GM21526 (cell line): ENCODE measurements around the gene TTLL1.
"Not testable (repeated sequence)": the region's sequence is repeated elsewhere in the genome, so short reads cannot be mapped to it uniquely, and the experiment has no call there.

Source experiments
- ATAC-seq: cut with Tn5 transposase; IDR thresholded peaks from one replicate; pipeline ENCODE4 v1.9.1; 2021; ENCODE audit warnings: moderate library complexity; ENCODE audit not compliant: unreplicated experiment, low FRiP score

TTLL1 gene

DNA sequence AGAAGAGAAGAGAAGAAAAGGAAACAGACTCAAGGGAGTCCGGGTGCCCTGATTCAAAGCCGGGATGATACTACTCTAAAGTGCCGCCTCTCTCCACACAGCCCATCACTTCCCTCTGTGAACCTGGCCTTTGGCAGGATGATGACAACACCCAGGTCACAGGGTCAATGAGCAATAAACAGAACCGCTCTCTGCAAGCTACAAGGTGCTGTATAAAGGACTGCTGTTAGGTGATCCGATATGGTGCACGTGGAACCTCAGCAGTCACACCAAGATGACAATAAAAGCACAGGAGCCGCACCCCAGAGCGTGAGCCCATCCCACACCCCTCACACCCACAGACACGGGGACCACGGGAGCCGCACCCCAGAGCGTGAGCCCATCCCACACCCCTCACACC lies 10.7 kb downstream of the TTLL1 start:
- ATAC-seq: no peak

DNA sequence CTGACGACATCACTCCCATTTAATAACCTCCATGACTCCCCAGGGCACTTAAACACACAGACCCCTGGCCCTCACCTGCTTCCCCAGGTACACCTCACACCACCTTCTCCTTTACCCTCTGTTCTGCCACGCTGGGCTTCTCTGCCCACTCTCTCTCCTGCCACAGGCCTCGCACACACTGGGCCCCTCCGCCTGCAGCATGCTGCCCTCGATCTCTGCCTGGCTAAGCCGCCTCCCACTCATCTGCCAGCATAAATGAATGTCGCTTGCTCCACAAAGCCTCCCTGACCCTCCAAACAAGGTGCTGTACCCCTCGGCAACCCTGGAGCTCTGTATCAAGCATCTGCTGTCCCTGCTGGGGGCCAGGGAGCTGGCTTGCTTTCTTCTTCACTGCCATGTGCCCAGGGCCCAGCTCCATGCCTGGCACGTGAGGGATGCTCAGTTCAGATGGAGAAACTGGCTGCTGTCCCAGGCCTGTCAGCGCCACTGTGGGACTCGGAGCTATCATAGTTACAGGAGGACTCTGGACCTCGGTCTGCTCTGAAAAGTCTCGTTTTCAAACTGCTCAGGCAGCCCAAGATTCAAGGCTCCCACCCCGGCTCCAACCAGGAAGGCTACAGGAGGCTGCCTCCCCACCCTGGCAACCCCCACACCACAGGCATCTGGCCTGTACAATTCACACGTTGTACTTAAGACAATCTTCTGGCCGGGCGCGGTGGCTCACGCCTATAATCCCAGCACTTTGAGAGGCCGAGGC lies 11.9 kb downstream of the TTLL1 start:
- ATAC-seq: no peak

DNA sequence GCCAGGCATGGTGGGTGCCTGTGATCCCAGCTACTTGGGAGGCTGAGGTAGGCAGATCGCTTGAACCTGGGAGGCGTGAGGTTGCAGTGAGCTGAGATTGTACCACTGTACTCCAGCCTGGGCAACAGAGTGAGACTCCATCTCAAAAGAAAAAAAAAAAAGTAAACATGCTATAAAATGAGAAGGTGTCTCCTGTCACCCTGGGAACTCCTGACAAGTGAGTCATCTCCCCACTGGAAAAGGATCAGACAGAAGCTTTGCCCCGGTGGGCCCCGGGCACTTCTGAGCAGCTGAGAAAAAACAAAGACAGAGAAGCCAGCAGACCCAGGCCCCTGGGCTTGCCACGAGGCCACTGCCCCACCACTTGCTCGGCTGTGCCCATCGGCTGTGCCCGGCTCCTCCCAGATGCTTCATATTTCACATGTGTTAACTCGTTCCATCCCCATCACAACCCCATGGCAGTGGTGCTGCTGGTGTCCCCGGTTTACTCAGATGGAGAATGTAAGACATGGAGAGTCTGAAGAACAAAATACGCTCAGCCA lies 22.3 kb downstream of the TTLL1 start:
- ATAC-seq: no peak

DNA sequence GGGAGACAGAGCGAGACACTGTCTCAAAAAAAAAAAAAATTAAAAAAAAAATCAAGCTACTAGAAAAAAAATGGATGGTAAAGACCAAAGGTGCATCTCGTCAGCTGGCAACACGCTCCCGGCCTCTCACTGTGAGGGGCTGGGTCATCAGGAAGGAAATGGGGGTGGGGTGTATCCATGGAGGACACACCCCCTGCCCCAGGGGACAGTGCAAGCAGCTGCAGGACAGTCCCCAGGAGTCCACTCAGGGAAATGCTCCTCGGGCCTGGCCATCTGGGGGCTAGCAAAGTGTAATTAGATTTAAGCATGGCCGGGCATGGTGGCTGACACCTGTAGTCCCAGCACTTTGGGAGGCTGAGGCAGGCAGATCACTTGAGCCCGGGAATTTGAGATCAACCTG lies 23.1 kb downstream of the TTLL1 start:
- no peak for ATAC-seq

DNA sequence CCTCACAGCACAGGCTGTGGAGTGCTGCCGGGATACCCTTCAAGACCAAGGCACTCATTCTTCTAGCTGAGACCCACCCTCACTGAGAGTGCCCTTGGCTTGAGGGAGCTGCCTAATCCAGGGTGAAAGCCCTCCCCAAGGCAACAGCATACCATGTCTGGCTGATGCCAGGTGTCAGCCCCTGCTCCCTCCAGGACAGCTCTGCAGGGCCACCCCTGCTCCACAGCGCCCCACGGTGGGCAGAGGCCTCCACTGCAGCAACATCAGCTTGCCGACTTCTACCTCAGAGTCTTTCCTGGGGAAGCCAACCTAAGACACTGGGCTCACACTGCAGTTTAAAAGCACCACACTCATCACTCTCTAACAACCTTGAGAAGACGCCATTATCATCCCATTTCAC lies 29.0 kb downstream of the TTLL1 start:
- no peak for ATAC-seq

DNA sequence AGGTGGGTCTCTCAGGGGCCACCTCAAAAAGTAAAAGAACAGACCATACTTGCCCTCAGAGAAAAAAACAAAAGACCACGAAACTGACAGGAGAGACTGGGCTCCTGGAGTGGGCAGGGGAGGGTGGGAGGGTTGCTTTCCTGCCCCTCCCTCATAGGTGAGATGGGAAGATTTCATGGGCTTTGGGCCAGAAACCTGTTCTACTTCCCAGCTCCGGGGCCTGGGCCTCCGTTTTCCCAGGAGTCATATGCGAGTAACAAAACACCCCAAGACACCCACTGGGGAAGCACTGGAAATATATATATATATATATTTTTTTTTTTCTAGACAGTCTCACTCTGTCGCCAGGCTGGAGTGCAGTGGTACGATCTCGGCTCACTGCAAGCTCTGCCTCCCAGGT lies 31.6 kb downstream of the TTLL1 start:
- ATAC-seq: no peak

DNA sequence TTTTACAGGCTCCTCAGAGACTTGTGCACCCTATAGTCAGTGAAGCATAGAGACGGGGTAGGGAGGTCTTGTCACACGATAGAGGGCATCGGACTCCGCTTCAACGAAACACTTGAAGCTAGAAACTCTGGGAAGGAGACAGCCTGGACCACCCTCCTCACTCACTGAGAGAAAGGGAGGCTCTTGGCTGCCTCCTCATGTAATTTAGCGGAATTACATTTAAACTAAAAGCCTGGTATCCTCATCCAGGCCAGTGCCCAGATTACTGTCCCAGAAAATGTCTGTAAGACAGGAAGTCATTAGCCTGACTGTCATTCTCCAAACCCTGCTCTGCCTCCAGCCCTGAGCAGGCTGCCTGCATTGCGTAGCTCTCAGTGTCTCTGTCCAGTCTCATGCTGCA lies 36.0 kb downstream of the TTLL1 start:
- ATAC-seq: no peak

DNA sequence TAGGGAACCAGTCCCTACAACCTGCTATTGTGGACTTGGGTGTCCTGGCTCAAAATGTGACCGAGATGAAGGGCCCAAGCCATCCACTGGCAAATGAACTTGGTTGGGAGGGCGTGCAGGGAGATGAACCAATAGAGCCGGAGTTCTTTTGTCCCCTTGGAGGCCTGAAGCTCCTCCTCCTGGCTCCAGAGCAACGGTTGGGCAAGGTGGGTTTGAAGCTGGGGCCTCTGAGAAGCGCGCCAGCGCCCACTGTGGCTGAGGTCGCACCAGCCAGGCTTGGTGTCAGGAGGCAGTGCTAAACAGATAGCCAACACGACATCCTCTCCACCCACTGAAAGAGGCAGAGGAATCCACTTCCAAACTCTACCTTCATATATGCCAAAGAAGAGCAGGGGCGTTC lies 38.2 kb downstream of the TTLL1 start:
- no peak for ATAC-seq

DNA sequence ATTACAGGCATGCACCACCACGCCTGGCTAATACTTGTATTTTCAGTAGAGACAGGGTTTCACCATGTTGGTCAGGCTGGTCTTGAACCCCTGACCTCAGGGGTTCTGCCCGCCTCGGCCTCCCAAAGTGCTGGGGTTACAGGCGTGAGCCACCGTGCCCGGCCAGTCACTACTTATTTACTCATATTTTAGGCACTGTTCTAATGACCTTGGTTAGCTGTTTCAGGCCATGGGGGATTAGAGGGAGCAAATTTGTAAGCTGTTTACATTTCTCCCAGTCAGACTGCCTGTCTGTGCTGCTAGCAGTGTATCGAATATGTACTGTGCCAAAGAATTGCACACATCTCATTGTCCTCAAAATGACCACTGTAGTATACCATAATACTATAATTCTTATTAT lies 41.6 kb downstream of the TTLL1 start:
- no peak for ATAC-seq

DNA sequence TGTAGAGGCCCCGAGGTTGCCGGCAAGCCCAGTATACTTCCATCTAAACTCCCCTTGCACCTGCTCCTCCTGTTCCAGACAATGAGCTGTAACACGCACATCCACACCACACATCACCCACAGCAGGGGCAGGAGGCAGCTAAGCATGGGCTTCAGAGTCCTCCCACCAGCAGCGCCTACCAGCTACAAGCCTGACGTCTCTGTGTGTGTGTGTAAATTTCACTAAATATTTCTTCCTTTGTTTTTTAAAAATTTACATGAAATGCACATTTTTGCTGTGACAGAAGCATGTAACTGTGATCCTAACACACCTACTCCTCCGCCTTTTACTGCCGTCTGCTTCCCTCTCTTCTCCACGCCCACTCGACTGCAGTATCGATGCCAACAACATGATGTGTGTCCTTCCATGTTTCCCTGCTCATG lies 44.9 kb downstream of the TTLL1 start:
- ATAC-seq: no peak

DNA sequence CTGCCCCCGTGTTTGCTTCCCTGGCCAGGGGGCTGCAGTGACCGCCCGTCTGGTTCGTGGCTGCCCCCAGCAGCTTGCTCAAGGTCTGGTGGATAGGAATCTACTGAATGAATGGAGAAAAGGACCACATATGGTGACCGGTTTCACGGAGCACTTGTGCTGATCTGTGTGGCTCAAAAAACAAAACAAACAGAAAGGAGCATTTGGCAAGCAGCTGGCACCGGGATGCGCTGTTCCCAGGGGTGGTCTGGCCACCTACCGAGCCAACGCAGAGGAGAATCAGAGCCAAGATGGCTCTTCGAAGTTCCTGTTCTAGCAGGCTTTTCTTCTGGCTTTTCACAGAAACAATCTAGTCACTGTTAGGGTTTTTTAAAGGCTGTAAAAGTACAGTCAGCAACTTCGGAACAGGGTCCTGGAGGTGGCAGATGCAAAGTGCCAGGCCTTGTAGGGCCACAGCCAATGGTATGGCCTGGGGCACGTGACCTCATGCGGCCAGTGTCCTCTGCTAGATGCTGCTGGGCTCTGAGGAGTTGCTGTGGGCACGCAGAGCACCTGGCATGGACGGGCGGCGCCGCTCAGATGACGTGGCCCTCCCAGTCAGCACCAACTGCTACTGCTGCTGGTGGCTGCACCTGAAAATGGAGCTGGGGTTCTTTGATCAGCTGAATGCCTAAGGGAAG lies 47.0 kb downstream of the TTLL1 start:
- no peak for ATAC-seq

DNA sequence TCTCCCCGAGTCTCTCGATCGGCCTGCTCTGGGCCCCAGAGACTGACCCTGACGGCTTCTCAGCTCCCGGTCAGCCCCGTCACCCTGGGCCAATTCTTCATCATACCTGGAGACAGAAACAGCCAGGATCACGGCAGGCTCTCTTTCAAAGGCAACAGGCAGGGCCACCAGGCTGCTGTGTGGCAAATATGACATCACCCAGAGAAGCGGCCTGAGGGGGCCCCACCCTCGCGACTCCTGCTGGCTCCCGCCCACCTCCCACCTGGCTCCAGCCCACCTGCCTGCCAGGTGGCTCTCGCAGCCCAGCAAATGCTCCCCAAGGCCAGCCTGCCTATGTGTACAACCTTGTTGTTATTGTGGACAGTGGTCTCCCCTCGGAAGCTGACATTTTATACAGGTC lies 49.4 kb downstream of the TTLL1 start:
- no peak for ATAC-seq

DNA sequence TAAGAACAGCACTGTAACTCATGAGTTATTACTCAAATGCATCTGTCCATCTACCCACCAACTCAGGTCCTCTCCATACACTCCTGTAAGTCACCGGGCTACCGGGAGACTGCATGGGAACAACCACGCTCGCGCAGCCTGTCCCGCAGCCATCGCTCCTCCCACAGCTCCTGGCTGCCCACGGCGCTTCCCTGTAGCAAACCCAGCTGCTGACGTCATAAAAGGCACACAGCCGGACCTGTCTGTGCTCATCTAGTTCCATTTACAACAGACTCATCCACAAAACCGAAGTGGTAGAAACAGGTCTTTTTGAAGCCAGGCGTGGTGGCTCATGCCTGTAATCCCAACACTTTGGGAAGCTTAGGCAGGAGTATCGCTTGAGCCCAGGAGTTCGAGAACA lies 50.9 kb downstream of the TTLL1 start:
- no peak for ATAC-seq

DNA sequence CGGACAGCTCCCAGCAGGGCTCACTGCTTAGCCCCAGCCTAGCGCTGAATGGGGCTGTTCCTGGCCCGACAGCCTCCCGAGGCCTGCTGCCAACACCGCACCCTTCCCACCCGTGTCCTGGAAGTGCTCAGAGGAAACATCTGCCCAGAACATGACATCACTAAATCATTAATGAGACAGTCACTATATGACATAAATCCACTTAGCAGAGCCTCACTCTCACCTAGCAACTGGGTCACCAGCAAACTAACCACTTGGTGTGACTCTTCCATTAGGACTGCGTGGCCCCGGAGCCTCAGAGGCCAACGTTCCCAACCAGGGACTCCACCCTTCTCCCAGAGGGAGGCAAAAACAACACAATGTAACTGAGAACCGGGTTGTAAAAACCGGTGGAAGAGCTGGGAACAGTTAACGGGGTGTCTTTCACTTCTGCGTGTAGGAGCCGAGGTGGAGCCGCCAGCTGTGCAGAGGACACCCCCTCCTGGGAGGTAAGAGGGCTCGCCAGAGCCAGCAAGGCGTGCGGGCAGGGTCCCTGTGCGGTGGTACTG lies 52.8 kb downstream of the TTLL1 start:
- no peak for ATAC-seq

DNA sequence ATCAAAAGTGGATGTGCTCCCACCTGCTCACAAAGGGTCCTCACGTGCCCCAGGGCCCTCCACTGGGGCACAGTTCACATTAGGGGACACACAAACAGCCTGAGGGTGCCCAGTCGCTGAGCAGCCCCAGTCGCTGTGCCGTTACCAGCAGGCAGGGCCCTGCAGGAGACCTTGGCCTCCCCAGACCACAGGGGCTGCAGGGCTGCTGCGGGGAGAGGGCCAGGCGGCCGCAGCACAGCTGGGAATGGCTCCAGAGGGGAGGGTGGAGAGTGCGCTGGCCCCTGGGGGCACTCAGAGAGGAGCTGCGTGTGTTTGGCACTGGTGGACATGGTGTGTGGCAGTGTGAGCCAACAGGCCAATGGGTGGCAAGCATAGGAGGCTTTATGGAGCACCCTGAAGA lies 53.9 kb downstream of the TTLL1 start:
- ATAC-seq: no peak

DNA sequence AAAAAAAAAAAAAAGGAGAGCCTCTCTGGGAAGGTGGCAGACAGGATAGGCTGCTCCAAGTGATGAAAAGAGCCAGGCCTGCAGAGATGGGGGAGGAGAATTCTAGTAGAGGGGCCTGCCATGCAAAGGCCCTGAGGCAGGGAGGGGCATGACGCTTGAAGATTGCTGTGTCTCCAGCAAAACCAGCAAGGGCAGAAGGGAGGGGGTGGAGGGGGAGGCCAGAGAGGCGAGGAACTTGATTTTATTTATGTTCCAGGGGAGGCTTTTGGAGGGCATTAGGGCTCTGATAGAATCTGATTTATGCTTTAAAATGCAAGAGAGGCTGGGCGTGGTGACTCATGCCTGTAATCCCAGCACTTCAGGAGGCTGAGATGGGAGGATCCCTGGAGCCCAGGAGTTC lies 57.6 kb downstream of the TTLL1 start:
- no peak for ATAC-seq

DNA sequence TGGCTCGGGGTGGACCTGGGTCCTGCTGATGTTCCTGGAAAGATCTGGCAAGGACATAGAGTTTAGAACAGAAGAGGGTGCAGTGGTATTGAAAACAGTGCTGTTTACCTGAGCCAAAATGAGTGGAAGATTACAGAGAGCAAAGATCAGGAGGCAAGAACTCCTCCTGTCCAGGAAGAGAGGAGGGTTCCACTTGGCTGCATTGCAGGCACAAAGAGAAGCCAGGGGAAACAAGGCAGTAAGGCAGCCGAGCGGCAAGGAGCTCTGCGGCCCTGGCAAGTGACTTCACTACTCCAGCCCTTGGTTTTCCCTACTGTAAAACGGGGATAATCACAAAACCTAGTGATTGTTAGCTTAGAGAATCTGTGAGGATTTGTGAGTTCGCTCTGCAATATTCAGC lies 70.6 kb downstream of the TTLL1 start:
- no peak for ATAC-seq

DNA sequence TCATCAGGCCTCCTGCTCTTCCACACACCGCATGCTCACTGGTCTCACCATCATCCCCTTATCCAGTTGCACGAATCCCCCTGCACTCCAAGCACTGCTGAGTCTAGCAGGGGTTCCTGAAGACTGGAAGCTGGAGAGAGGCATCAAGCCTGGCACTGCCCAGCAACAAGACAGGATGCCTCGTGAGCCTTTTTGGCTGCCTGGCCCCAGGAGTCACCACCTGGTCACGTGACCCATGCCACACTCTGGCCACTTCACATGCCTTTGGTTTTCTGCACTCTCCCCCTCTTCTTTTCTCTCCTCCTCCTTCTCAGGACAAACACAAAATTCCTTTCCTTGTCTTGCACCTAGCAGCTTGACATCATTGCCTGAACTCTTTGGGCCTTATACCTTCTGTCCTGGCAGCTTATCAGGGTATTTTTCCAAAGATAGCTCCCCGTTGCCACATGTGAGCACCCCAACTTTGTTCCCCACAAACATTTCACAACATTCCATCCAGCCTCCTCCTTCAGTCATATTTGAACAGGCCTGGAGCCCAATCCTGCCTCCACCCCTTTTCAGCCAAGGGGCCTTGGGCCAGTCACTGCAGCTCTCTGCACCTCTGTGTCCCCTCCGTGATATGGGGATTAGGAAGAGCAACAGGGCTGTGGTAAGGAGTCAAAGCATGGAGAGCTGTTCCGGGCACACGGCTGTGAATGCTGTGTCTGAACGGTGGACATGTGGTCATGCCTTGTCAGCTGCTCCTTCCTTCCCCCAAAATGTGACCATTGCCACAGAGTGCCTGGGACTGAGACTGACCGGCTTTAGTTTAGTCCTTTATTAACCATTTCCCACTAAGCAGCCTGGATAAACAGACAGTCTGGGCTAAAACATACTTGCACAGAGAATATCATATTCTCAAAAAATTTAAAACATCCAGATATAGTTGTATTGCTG lies 71.4 kb downstream of the TTLL1 start:
- ATAC-seq: no peak

DNA sequence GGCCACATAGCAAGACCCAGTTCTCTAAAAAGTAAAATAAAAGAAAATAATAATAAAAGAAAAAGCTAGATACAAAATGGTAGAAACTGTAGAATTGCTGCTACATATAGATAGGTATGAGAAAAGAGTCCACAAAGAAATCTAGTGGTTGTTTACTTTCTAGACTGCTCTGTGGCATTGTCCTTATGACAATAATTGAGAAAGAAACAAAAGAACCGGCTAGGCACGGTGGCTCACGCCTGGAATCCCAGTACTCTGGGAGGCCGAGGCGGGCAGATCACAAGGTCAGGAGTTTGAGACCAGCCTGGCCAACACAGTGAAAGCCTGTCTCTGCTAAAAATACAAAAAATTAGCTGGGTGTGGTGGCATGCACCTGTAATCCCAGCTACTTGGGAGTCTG lies 73.0 kb downstream of the TTLL1 start:
- not testable (repeated sequence) for ATAC-seq

DNA sequence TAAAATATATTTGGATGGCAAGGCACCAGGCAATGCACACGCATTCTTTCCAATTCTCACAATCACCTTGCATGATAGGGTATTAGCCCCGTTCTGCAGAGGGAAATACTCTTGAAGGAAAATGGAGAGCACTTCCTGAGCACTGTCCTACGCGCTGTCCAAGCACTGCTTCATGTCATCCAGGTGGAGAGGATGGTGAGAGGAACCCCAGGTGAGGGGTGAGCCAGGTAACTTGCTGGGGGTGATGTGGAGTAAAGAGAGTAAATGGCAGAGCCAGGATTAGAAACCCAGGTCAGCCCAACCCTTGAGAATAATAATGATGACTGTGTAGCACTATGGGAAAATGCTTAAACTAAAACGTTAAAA lies 73.5 kb downstream of the TTLL1 start:
- ATAC-seq: no peak
